ENCODE data around the gene ZP3.
"Not testable (repeated sequence)": the region's sequence is repeated elsewhere in the genome, so short reads cannot be mapped to it uniquely, and the experiment has no call there.

ZP3 gene

GRCh38 chr7:76405738-76406137 is 19.0 kb upstream of the ZP3 start:
- DNase-seq (ENCODE audit: low read depth, low spot score): no peak

DNA sequence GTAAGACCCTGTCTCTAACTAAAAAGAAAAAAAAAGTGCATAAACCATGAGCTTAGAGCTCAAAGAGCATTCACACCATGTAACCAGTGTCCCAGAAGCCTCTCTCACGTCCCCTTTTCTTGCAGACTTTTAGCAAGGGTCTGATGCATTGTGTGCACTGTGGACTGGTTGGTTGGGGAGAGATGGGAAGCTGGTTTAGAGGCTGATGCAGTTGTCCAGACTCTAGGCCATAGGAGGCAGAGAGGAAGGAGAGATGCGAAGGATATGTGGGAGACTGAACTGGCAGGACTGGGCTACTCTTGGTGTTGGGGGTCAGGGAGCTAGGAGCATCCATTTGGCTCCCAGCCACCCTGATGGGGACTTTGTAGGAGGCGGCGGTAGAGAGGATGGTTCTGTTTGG is 17.0 kb upstream of the ZP3 start:
- DNase-seq (ENCODE audit: low read depth, low spot score): no peak

GRCh38 chr7:76408121-76408560 is 16.6 kb upstream of the ZP3 start:
- no peak for DNase-seq (ENCODE audit: low read depth, low spot score)

GRCh38 chr7:76409537-76409936 is 15.2 kb upstream of the ZP3 start, which contains the start of gene SSC4D:
Gene SSC4D (minus strand): TSS chr7:76409697. CDS start chr7:76404439, 5,258 bp downstream.
- DNase-seq (ENCODE audit: low read depth, low spot score): no peak

- DNase-seq (ENCODE audit: low read depth, low spot score): no peak
These were observed 13.1 kb upstream of the ZP3 start for GRCh38 chr7:76411626-76412025.

- DNase-seq (ENCODE audit: low read depth, low spot score): no peak
These were observed 12.5 kb upstream of the ZP3 start for GRCh38 chr7:76412249-76412648.

GRCh38 chr7:76417654-76418310 is 7.0 kb upstream of the ZP3 start:
- DNase-seq (ENCODE audit: low read depth, low spot score): not testable (repeated sequence)

- DNase-seq (ENCODE audit: low read depth, low spot score): not testable (repeated sequence)
These were observed 3.7 kb upstream of the ZP3 start for GRCh38 chr7:76421097-76421496.

DNA sequence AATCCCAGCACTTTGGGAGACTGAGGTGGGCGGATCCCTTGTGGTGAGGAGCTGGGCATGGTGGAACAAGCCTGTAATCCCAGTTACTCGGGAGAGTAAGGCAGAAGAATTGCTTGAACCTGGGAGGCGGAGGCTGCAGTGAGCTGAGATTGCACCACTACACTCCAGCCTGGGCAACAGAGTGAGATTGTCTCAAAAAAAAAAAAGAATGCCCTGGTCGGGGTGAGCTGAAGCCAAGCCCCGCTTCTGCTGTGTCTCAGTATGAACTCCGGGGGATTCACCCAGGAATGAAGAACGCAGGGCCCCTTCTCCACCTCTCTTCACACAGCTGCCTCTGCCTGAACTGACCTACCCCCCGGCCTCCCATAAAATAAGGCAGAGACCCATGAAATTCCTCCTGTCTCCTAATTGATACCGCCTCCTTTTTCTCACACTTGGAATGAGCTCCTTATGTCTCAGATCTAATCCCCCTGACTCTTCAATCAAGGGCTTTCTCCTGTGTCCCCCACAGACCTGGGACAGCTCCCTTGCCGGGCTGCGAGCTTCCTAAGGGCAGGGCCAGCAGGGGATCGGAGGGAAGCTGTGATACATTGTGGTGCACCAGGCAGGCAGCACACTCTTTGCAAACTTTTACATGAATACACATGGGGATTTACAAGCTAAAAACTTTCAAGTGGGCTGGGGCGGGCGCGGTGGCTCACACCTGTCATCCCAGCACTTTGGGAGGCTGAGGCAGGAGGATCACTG is 911 bp upstream of the ZP3 start:
- no peak for DNase-seq (ENCODE audit: low read depth, low spot score)

- DNase-seq (ENCODE audit: low read depth, low spot score): no peak
These were observed 406 bp downstream of the ZP3 start for GRCh38 chr7:76425156-76425555.

DNA sequence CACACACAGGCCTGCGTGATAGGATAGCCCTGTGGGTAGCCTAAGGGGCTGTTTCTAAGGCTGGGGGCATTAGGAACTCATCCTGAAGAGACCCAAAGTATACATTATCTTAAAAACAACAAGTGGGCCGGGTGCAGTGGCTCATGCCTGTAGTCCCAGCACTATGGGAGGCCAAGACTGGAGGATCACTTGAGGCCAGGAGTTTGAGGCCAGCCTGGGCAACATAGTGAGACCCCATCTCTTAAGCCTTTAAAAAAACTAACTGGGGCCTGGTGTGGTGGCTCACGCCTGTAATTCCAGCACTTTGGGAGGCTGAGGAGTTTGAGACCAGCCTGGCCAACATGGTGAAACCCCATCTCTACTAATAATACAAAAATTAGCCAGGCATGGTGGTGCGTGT is 808 bp downstream of the ZP3 start:
- DNase-seq (ENCODE audit: low read depth, low spot score): not testable (repeated sequence)

GRCh38 chr7:76426246-76426645 is 1.5 kb downstream of the ZP3 start:
- no peak for DNase-seq (ENCODE audit: low read depth, low spot score)

- no peak for DNase-seq (ENCODE audit: low read depth, low spot score)
These were observed 2.9 kb downstream of the ZP3 start for GRCh38 chr7:76427635-76428034.

DNA sequence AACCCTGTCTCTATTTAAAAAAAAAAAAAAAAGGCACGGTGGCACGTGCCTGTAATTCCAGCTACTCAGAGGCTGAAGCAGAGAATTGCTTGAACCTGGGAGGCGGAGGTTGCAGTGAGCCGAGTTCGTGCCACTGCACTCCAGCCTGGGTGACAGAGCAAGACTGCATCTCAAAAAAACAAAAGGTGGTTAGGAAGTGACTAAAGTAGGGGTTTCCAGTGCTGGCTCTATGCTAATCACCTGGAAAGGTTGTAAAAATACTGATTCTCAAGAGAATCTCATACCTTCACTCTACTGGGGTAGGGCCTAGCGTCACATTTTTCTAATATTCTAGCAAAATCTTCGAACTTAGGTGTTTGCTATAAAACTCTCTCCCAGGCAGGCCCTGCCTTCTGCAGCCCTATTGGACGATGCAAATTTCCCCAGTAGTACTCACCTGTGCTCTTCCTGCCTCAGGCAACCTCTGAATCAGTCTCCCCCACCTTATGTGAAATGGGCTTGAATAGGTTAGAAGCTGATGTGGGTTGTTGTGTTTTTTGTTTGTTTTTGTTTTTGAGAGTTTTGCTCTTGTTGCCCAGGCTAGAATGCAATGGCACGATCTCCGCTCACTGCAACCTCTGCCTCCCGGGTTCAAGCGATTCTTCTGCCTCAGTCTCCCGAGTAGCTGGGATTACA is 3.5 kb downstream of the ZP3 start:
- no peak for DNase-seq (ENCODE audit: low read depth, low spot score)

DNA sequence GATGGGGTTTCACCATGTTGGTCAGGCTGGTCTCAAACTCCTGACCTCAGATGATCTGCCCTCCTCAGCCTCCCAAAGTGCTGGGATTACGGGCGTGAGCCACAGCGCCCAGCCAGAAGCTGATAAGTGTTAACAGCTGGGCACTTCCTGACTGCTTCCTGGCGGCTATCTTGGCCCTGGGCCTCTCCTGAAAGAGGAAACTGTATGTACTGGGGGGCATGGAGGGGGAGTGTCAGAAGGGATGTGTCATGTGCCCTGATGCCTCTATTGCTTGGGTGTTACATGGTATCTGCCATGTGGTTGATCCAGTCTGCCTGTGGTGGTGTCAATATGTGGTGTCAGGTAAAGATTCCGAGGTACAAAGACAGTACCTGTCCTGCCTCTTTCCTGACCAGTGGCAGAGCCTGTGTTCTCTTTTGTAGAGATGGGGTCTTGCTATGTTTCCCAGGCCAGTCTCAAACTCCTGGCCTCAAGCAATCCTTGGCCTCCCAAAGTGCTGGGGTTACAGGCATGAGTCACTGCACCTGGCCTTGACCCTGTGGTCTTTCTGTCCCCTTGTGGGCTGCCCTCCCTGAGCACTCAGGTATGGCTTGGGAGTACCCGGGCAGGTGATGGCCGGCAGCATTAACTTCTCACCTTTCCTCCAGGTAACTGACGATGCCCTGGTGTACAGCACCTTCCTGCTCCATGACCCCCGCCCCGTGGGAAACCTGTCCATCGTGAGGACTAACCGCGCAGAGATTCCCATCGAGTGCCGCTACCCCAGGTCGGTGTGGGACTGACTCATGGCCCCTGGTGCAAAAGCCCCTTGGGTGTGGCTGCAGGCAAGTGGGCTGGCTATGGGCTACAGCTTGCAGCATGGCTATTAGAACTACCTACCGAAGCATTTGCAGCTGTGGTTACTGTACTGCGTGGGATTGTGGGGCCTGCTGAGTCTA is 4.4 kb downstream of the ZP3 start:
- DNase-seq (ENCODE audit: low read depth, low spot score): no peak

DNA sequence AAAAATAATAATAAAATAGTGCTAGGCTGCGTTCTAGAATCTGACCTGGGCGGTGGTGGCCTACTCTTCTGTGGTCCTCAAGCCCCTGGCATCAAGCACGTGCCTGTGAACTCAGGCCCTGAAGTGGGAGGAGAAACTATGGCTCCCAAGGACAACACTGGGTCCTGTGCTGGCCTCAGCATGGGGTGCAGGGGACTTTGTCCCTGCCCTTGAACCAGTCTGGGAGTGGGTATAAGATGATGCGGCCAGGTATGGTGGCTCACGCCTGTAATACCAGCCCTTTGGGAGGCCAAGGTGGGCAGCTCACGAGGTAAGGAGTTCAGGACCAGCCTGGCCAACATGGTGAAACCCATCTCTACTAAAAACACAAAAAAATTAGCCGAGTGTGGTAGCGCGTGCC is 5.5 kb downstream of the ZP3 start:
- DNase-seq (ENCODE audit: low read depth, low spot score): no peak

- no peak for DNase-seq (ENCODE audit: low read depth, low spot score)
These were observed 6.1 kb downstream of the ZP3 start for GRCh38 chr7:76430836-76431235.

- peak; percentile 41 for DNase-seq (ENCODE audit: low read depth, low spot score)
These were observed 13.1 kb downstream of the ZP3 start for GRCh38 chr7:76437873-76438272.

GRCh38 chr7:76439120-76439888 is 14.6 kb downstream of the ZP3 start:
- DNase-seq (ENCODE audit: low read depth, low spot score): not testable (repeated sequence)

- DNase-seq (ENCODE audit: low read depth, low spot score): not testable (repeated sequence)
These were observed 15.7 kb downstream of the ZP3 start for GRCh38 chr7:76440404-76440803.

DNA sequence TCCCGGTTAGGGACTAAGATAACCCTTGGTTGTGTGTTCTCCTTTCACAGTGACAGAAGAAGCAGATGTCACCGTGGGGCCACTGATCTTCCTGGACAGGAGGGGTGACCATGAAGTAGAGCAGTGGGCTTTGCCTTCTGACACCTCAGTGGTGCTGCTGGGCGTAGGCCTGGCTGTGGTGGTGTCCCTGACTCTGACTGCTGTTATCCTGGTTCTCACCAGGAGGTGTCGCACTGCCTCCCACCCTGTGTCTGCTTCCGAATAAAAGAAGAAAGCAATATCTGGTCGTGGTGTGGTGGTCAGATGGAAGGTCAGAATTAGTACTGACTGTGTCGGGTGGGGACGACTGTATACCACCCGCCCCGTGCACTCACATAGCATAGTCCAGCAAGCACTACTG is 17.0 kb downstream of the ZP3 start:
- DNase-seq (ENCODE audit: low read depth, low spot score): not testable (repeated sequence)

Measured in brain pericyte (primary cell).